Measurements from ENCODE around the gene RAPGEF1.

DNA sequence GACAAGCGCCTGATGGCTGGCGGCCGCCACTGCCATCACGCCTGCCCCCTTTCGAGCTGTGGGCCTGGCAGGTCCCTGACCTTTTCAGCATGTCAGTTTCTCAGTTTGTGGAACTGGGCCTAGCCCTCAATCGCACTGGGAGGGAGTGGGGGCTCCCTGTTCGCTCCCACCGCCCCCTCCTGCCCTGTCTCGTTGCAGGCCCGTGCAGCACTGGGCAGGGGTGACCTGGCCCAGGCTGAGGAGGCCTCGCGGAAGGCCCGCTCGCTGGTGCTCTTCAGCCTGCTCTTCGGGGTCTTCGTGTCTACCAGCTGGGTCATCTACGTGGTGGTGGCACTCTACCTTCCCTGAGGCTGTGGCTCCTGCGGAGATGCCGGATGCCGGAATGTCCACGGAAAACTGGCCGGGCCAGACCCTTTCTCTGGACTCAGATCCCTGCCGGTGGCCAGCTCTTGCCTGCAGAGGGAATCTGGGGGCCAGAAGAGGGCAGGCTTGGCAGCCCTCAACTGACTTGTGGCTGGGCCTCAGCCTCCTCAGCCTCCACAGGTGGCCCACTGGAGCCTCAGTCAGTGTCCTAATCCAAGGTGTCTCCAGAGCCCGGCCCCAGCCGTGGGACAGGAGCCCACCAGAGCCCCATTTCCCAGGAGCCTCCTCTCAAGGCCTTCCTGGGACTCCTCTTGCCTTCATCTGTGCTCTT, 181.9 kb downstream of the RAPGEF1 start:
- TF ChIP-seq, protein P1, sequence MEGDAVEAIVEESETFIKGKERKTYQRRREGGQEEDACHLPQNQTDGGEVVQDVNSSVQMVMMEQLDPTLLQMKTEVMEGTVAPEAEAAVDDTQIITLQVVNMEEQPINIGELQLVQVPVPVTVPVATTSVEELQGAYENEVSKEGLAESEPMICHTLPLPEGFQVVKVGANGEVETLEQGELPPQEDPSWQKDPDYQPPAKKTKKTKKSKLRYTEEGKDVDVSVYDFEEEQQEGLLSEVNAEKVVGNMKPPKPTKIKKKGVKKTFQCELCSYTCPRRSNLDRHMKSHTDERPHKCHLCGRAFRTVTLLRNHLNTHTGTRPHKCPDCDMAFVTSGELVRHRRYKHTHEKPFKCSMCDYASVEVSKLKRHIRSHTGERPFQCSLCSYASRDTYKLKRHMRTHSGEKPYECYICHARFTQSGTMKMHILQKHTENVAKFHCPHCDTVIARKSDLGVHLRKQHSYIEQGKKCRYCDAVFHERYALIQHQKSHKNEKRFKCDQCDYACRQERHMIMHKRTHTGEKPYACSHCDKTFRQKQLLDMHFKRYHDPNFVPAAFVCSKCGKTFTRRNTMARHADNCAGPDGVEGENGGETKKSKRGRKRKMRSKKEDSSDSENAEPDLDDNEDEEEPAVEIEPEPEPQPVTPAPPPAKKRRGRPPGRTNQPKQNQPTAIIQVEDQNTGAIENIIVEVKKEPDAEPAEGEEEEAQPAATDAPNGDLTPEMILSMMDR (IDR thresholded peaks at IDR 0.05): no peak
- TF ChIP-seq POLR2A (IDR thresholded peaks at IDR 0.05): no peak

All from sigmoid colon (tissue), 3 donors.